Endodermal cell (in vitro differentiated cells): ENCODE data around the gene BCL2. TPM values are rescaled to one million over a fixed set of nuclear protein-coding genes. Genes with fewer than 3 reads are reported as not detected.

ENCODE experiments used
- DNase-seq: peaks from one replicate; pipeline ENCODE4 v3.0.0-alpha.2; 2017
- H3K27ac ChIP-seq: 2 replicates; pipeline ENCODE4 v1.5.1; 2013; ENCODE audit warnings: mild to moderate bottlenecking, low read depth, low read length, moderate library complexity
- H3K27me3 ChIP-seq: 2 replicates; pipeline ENCODE4 v1.6.1; 2013; ENCODE audit warnings: mild to moderate bottlenecking, low read length, moderate library complexity; ENCODE audit not compliant: insufficient read depth, control insufficient read depth, poor library complexity, severe bottlenecking
- H3K36me3 ChIP-seq: 2 replicates; pipeline ENCODE4 v1.7.0; 2013; ENCODE audit warnings: mild to moderate bottlenecking, low read length, moderate library complexity; ENCODE audit not compliant: control insufficient read depth, insufficient read depth
- H3K4me1 ChIP-seq: one replicate; pipeline ENCODE4 v1.7.0; 2013; ENCODE audit warnings: low read length; ENCODE audit not compliant: control insufficient read depth, insufficient read depth
- H3K4me3 ChIP-seq: 2 replicates; pipeline ENCODE4 v1.5.1; 2013; ENCODE audit warnings: mild to moderate bottlenecking, low read length, moderate library complexity
- H3K9ac ChIP-seq: 2 replicates; pipeline ENCODE4 v1.6.1; 2013; ENCODE audit warnings: mild to moderate bottlenecking, low read length, moderate library complexity; ENCODE audit not compliant: poor library complexity, severe bottlenecking; ENCODE audit errors: extremely low read depth
- H3K9me3 ChIP-seq: 2 replicates; pipeline ENCODE4 v1.6.1; 2013; ENCODE audit warnings: mild to moderate bottlenecking, low read length, moderate library complexity; ENCODE audit not compliant: control insufficient read depth
- H3K27ac Mint-ChIP-seq: 2 replicates; pipeline ENCODE4 v1.8.0; 2020; ENCODE audit warnings: mixed read lengths
- H3K27me3 Mint-ChIP-seq: 2 replicates; pipeline ENCODE4 v1.8.0; 2021; ENCODE audit warnings: mild to moderate bottlenecking, mixed read lengths; ENCODE audit not compliant: insufficient read depth
- H3K36me3 Mint-ChIP-seq: 2 replicates; pipeline ENCODE4 v1.8.0; 2020; ENCODE audit warnings: low read depth, mixed read lengths
- H3K4me1 Mint-ChIP-seq: 2 replicates; pipeline ENCODE4 v1.8.0; 2020; ENCODE audit warnings: mixed read lengths
- H3K4me3 Mint-ChIP-seq: 2 replicates; pipeline ENCODE4 v1.8.0; 2020; ENCODE audit warnings: mild to moderate bottlenecking, moderate library complexity, mixed read lengths
- H3K9me3 Mint-ChIP-seq: 2 replicates; pipeline ENCODE4 v1.8.0; 2020; ENCODE audit warnings: mild to moderate bottlenecking, mixed read lengths
- CTCF ChIP-seq: fragments of 200-600 bp; sonication (generic); conservative IDR thresholded peaks from 2 replicates; pipeline ENCODE4 v1.5.0; 2021; ENCODE audit warnings: antibody characterized with exemption, mild to moderate bottlenecking
- WGBS, 2 experiments: methylation state at CpG; one replicate each; pipeline versions ENCODE4 v1.1.5 to v1.1.7; 2013; ENCODE audit warnings: missing lambda C conversion rate in 2 of 2, mixed read lengths in 1 of 2; ENCODE audit not compliant: insufficient coverage in 1 of 2, insufficient read length in 1 of 2; 5-methylcytosine and 5-hydroxymethylcytosine counted together
- total RNA-seq, 2 donors: library from RNA; stranded (reverse); fragmentation: NEBNext Ultra II Directional in 1 of 2; extraction: Animal tissue kit (Norgen Biotek cat#: 25700) in 1 of 2; gene quantifications; 2 replicates in 1 of 2; 3 replicates in 1 of 2; pipeline ENCODE4 v1.2.1, GENCODE V29; 2021

The BCL2 gene
- total RNA-seq, 2 donors from 2014 or later = 1.4 to 2.3 TPM

GRCh38 chr18:63267975-63268721, 51.4 kb downstream of the BCL2 start:
- Mint-ChIP-seq H3K4me1 (peaks cover 4% of the 10 kb centered on the region), H3K4me3 (no peak overlapping the region), H3K27me3 (no peaks in the 10 kb centered on the region), H3K27ac (no peak overlapping the region), H3K36me3 (no peaks in the 10 kb centered on the region), H3K9me3 (no peaks in the 10 kb centered on the region)
- WGBS, 2 experiments = 90% methylated on average over 6 to 8 of the region's 8 CpGs
- H3K27ac ChIP-seq = no peak overlapping the region
- no peaks in the 10 kb centered on the region for H3K27me3 ChIP-seq
- H3K4me3 ChIP-seq = no peak overlapping the region
- DNase-seq = no peak
- no peak for TF ChIP-seq CTCF
- no peaks in the 10 kb centered on the region for H3K36me3 ChIP-seq
- H3K9ac ChIP-seq = no peak overlapping the region
- H3K4me1 ChIP-seq = no peaks in the 10 kb centered on the region
- H3K9me3 ChIP-seq = no peaks in the 10 kb centered on the region

- 90 to 93% methylated on average over 8 of the region's 8 CpGs for WGBS, 2 experiments
- DNase-seq = no peak
- H3K4me3 ChIP-seq = no peak overlapping the region
- no peaks in the 10 kb centered on the region for H3K36me3 Mint-ChIP-seq
- H3K9ac ChIP-seq = no peak overlapping the region
- no peak overlapping the region for H3K27ac Mint-ChIP-seq
- H3K27ac ChIP-seq = no peak overlapping the region
- no peaks in the 10 kb centered on the region for H3K4me1 Mint-ChIP-seq
- H3K4me3 Mint-ChIP-seq = no peak overlapping the region
- no peaks in the 10 kb centered on the region for H3K36me3 ChIP-seq
- H3K9me3 ChIP-seq = no peaks in the 10 kb centered on the region
- no peaks in the 10 kb centered on the region for H3K27me3 ChIP-seq
- H3K9me3 Mint-ChIP-seq = no peaks in the 10 kb centered on the region
- no peaks in the 10 kb centered on the region for H3K4me1 ChIP-seq
- H3K27me3 Mint-ChIP-seq = no peaks in the 10 kb centered on the region
- no peak for TF ChIP-seq CTCF
These were observed 52.4 kb downstream of the BCL2 start for GRCh38 chr18:63266888-63267790.

GRCh38 chr18:63265326-63265725, 54.2 kb downstream of the BCL2 start:
- H3K36me3 ChIP-seq = no peaks in the 10 kb centered on the region
- H3K9me3 ChIP-seq = no peaks in the 10 kb centered on the region
- H3K9ac ChIP-seq = no peak overlapping the region
- TF ChIP-seq CTCF = no peak
- no peaks in the 10 kb centered on the region for H3K4me1 ChIP-seq
- no peak for DNase-seq
- H3K4me3 ChIP-seq = no peak overlapping the region
- Mint-ChIP-seq H3K27me3 (no peaks in the 10 kb centered on the region), H3K36me3 (no peaks in the 10 kb centered on the region), H3K4me1 (no peaks in the 10 kb centered on the region), H3K9me3 (no peaks in the 10 kb centered on the region), H3K4me3 (no peak overlapping the region), H3K27ac (no peak overlapping the region)
- H3K27ac ChIP-seq = no peak overlapping the region
- WGBS, 2 experiments = 100% methylated on average over 1 of the region's 3 CpGs; no CpG with 5 or more reads in 1 of the 2 experiments
- no peaks in the 10 kb centered on the region for H3K27me3 ChIP-seq
